GM13977 (cell line): ENCODE data around the gene ORMDL1.
A peak's percentile ranks its signal among the peaks of the same experiment; 100 is the strongest.

Source experiments
- DNase-seq: peaks from one replicate; pipeline ENCODE4 v3.0.0; 2012; ENCODE audit warnings: low spot score
- in situ Hi-C: fragments of 300-500 bp; cut with MboI; formaldehyde crosslinking; loops from one replicate; pipeline ENCODE4 v1.12.0; 2022; ENCODE audit warnings: low sequenced_read_pairs, low pct_unique_long_range_greater_than_20kb, mixed read lengths, inconsistent platforms; ENCODE audit not compliant: unreplicated experiment
- TF ChIP-seq, protein P1 (sequence below): IDR thresholded peaks from 2 replicates; pipeline ENCODE4 v1.5.1; 2012; ENCODE audit warnings: mild to moderate bottlenecking, control low read depth; ENCODE audit not compliant: insufficient read depth; ENCODE audit errors: extremely low read depth, missing control alignments

The ORMDL1 gene

DNA sequence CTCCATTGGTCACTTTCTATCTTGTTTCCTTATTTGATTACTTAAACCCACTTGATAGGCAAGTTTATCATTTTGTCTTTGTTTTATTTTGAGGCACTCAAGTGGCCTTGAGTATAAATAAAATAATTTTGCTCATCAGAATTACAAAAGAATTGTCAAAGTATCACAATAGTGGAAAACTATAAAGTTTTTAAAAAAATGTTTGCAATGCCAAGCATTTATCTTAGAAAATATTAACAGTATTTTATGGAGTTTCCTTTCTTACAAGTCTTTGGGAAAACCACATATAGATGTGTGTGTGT lies 14.8 kb upstream of the ORMDL1 start:
- in situ Hi-C loops = loop anchor here (10.0 kb wide), 1 partner anchor 266 kb away; the partner anchor contains the start of gene MSTN
- no peak for DNase-seq
- TF ChIP-seq, protein P1, sequence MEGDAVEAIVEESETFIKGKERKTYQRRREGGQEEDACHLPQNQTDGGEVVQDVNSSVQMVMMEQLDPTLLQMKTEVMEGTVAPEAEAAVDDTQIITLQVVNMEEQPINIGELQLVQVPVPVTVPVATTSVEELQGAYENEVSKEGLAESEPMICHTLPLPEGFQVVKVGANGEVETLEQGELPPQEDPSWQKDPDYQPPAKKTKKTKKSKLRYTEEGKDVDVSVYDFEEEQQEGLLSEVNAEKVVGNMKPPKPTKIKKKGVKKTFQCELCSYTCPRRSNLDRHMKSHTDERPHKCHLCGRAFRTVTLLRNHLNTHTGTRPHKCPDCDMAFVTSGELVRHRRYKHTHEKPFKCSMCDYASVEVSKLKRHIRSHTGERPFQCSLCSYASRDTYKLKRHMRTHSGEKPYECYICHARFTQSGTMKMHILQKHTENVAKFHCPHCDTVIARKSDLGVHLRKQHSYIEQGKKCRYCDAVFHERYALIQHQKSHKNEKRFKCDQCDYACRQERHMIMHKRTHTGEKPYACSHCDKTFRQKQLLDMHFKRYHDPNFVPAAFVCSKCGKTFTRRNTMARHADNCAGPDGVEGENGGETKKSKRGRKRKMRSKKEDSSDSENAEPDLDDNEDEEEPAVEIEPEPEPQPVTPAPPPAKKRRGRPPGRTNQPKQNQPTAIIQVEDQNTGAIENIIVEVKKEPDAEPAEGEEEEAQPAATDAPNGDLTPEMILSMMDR = no peak

DNA sequence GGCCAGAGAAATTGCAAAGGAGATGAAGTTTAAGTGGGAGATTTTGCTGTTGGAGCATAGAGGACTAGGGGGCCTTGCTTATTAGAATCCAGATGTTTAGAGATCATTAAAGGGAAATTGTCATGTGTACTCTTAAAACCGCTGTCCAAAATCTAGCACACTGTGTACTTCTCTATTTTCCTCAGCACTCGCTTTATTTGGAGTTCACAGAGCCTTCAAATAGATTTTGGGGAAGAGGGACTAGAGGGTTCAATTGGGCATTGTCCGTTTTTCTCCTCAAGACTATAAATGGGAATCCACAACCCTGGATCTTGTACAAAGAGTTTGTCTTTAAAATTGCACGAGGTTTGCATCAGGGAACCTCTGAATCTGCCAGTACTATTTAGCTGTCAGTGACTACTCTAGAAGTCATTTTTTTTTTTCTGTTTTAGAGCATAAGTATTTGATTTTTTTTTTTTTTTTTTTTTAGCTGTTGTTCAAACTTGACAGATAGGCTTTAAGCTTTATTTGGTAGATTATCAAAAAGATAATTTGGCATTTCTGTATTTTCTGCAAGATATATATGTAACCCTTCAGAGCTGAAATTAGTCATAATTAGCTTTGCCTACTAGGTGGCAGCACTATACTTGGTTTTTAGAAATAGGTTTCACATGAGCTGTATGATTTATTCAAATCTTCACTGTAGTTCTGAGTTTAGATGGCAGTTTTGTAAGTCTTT lies 14.3 kb upstream of the ORMDL1 start:
- in situ Hi-C loops = loop anchor here (10.0 kb wide), 1 partner anchor 266 kb away; the partner anchor contains the start of gene MSTN
- TF ChIP-seq, protein P1 = peak; percentile 54
- DNase-seq = peak; percentile 28

DNA sequence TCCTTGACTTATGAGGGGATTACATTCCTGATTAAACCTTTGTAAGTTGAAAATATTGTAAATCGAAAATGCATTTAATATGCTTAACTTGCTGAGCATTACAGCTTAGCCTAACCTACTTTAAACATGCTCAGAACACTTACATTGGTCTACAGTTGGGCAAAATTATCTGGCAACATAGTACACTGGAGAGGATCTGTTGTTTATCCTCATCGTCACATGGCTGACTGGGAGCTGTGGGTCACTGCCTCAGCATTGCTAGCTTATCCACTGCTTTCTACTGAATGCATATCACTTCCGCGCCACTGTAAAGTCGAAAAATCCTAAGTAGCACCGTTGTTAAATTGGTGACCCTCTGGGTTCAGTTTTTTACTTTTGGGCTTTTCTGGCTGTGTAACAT lies 13.8 kb upstream of the ORMDL1 start:
- DNase-seq = no peak
- in situ Hi-C loops = loop anchor here (10.0 kb wide), 1 partner anchor 267 kb away; the partner anchor contains the start of gene MSTN
- TF ChIP-seq, protein P1 = peak; percentile 1

DNA sequence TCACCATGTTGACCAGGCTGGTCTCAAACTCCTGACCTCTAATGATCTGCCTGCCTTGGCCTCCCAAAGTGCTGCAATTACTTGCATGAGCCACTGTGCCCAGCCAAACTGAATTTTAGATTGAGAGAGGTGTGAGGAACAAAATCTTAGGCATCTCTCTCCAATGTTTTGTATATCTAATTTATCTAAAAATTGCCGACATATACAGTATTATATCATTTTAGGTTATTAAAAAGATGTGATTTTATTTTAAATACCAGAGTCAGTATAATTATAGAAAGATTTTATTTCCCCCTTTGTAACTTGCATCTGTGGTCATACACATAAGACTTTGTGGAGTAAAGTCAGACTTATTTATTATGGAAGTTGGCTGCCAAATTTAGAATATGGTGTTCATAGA lies 10.2 kb upstream of the ORMDL1 start:
- TF ChIP-seq, protein P1 = no peak
- in situ Hi-C loops = loop anchor here (10.0 kb wide), 1 partner anchor 270 kb away; the partner anchor contains the start of gene MSTN
- DNase-seq = no peak

DNA sequence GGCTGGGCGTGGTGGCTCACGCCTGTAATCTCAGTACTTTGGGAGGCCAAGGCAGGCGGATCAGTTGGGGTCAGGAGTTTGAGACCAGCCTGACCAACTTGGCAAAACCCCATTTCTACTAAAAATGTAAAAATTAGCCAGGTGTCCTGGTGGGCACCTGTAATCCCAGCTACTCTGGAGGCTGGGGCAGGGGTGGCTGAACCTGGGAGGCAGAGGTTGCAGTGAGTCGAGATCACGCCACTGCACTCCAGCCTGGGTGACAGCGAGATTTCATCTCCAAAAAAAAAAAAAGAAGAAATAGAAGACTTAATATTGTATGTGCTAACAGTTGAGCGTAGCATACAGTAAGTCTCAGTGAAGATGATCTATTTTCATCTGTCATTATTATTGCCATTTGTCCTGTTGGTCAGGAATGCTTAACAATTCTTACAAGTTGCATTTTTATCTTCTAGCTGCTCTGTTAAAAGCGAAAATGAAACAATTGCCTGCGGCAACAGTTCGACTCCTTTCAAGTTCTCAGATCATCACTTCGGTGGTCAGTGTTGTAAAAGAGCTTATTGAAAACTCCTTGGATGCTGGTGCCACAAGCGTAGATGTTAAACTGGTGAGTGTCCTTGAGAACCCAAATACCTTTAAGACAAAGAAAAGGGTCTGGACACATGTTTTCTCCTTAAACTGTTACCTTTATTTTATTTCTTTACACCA lies 7.4 kb upstream of the ORMDL1 start:
- in situ Hi-C loops = loop anchor here (10.0 kb wide), 1 partner anchor 273 kb away; the partner anchor contains the start of gene MSTN
- TF ChIP-seq, protein P1 = no peak
- no peak for DNase-seq

DNA sequence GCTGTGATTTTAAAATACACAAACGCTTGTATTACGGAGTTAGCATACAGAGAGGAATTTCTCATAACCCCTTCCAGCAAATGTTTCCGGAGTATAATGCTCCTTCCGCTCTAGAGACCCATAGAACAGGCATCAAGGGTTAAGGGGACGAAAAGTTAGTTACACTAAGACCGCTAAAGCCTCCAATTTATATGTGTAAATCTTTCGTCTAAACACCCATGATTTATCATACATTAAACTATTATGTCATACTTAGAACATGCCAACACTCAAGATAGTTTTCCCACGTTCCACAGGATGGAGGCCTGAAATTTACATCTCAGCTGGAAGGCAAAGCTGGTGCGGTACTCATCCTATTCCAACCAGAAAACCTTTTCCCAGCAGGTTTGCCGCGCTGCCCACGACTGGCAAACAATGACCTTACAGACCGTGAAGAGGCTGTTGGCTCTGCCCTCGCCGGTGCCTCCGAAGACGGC lies 650 bp downstream of the ORMDL1 start:
- DNase-seq = peak; percentile 40
- in situ Hi-C loops = no loop called here
- TF ChIP-seq, protein P1 = no peak
